Subcutaneous abdominal adipose tissue (tissue), 5 donors: ENCODE results near the gene TUBGCP5.
"Not testable (repeated sequence)": the region's sequence is repeated elsewhere in the genome, so short reads cannot be mapped to it uniquely, and the experiment has no call there.

Experiments
- H3K27ac ChIP-seq: one replicate; pipeline ENCODE4 v1.7.0; 2013; ENCODE audit warnings: low read depth, mild to moderate bottlenecking, inconsistent platforms, low read length, moderate library complexity
- H3K27me3 ChIP-seq, 5 donors: one replicate each; pipeline ENCODE4 v1.7.0; 2013; ENCODE audit warnings: low read length in 5 of 5, inconsistent platforms in 1 of 5; ENCODE audit not compliant: control insufficient read depth in 5 of 5, insufficient read depth in 4 of 5
- H3K36me3 ChIP-seq, 5 donors: one replicate each; pipeline ENCODE4 v1.7.0; 2013; ENCODE audit warnings: low read length in 5 of 5; ENCODE audit not compliant: control insufficient read depth in 5 of 5, insufficient read depth in 5 of 5
- H3K4me1 ChIP-seq, 5 donors: one replicate each; pipeline ENCODE4 v1.7.0; 2013; ENCODE audit warnings: low read length in 5 of 5, mild to moderate bottlenecking in 3 of 5, moderate library complexity in 1 of 5; ENCODE audit not compliant: control insufficient read depth in 5 of 5, insufficient read depth in 5 of 5
- H3K4me3 ChIP-seq, 5 donors: one replicate each; pipeline ENCODE4 v1.7.0; 2013; ENCODE audit warnings: low read length in 5 of 5, low read depth in 1 of 5
- H3K9ac ChIP-seq, 5 donors: one replicate each; pipeline ENCODE4 v1.7.0; 2013; ENCODE audit warnings: low read length in 5 of 5, mild to moderate bottlenecking in 4 of 5, moderate library complexity in 3 of 5
- H3K9me3 ChIP-seq, 5 donors: one replicate each; pipeline ENCODE4 v1.7.0; 2013; ENCODE audit warnings: low read length in 5 of 5; ENCODE audit not compliant: control insufficient read depth in 5 of 5
- donor health status: healthy.
- donor health status: healthy.
- donor health status: healthy.
- donor health status: healthy.
- donor health status: healthy.

TUBGCP5 gene

DNA sequence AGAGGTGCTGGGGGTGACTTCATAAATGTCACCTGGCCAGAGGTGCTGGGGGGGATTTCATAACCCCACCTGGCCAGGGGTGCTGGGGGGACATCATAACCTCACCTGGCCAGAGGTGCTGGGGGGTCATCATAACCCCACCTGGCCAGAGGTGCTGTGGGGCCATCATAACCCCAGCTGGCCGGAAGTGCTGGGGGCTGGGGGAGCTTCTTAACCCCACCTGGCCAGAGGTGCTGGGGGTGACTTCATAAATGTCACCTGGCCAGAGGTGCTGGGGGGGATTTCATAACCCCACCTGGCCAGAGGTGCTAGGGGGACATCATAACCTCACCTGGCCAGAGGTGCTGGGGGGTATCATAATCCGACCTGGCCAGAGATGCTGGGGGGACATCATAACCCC is 4.6 kb upstream of the TUBGCP5 start:
- not testable (repeated sequence) for H3K27me3 ChIP-seq, H3K4me3 ChIP-seq, H3K4me1 ChIP-seq, H3K9me3 ChIP-seq, H3K9ac ChIP-seq, H3K27ac ChIP-seq, H3K36me3 ChIP-seq

DNA sequence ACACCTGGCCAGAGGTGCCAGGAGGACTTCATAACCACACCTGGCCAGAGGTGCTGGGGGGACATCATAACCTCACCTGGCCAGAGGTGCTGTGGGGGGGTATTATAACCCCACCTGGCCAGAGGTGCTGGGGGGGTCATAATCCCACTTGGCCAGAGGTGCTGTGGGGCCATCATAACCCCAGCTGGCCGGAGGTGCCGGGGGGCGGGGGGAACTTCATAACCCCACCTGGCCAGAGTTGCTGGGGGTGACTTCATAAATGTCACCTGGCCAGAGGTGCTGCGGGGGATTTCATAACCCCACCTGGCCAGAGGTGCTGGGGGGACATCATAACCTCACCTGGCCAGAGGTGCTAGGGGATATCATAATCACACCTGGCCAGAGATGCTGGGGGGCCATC is 4.2 kb upstream of the TUBGCP5 start:
- H3K9me3 ChIP-seq, H3K4me3 ChIP-seq, H3K27me3 ChIP-seq, H3K36me3 ChIP-seq, H3K4me1 ChIP-seq, H3K27ac ChIP-seq, H3K9ac ChIP-seq: not testable (repeated sequence)

DNA sequence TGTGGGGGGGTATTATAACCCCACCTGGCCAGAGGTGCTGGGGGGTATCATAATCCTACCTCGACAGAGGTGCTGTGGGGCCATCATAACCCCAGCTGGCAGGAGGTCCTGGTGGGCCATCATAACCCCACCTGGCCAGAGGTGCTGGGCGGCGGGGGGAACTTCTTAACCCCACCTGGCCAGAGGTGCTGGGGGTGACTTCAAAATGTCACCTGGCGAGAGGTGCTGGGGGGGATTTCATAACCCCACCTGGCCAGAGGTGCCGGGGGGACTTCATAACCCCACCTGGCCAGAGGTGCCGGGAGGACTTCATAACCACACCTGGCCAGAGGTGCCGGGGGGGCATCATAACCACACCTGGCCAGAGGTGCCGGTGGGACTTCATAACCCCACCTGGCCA is 2.4 kb upstream of the TUBGCP5 start:
- H3K36me3 ChIP-seq, H3K9ac ChIP-seq, H3K27ac ChIP-seq, H3K4me3 ChIP-seq, H3K9me3 ChIP-seq, H3K27me3 ChIP-seq: not testable (repeated sequence)
- H3K4me1 ChIP-seq = peaks cover 0 to 16% (median 15%) of the 10 kb centered on the region in 5 donors

DNA sequence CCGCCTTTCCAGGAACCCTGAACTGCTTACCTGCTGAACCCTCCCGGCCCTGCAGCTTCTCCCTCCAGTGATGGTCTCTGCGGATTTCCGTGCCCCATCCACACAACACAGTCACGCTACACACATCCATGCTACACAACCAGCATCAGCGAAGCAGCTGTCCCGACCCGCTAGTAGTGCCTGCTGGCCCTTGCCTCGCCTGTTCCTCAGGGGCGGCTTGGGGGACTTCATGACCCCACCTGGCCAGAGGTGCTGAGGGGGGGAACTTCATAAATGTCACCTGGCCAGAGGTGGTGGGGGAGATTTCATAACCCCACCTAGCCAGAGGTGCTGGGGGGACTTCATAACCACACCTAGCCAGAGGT is 530 bp upstream of the TUBGCP5 start:
- Histone ChIP-seq H3K27me3 (no peaks in the 10 kb centered on the region), H3K4me3 (peak overlapping the region; percentile 86 to 99 (median 91)), H3K9ac (peak overlapping the region; percentile 30 to 95 (median 87)), H3K27ac (peak overlapping the region; percentile 35), H3K4me1 (peaks cover 0 to 16% (median 15%) of the 10 kb centered on the region in 5 donors), H3K36me3 (peaks cover 0 to 14% (median 7%) of the 10 kb centered on the region in 5 donors), H3K9me3 (no peaks in the 10 kb centered on the region)

DNA sequence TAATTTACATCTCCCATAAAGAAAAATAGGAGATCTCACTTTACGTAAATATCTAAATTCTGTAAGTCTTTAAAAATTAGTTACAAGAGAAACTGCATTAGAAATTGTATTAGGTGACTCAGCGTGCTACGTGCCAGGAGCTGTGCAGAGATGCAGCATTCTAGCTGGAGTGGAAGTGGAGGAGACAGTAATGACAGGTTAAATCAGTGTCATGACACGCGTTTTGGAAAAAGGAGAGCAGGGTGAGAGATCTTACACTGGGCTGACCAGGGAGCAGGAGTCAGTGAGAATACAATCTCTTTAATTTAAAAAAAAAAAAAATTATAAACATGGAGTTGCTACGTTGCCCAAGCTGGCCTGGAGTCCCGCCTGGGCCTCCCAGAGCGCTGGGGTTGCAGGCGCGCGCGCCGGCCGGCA is 635 bp downstream of the TUBGCP5 start:
- Histone ChIP-seq H3K27me3 (no peaks in the 10 kb centered on the region), H3K36me3 (peaks cover 3 to 24% (median 15%) of the 10 kb centered on the region in 5 donors), H3K9me3 (no peaks in the 10 kb centered on the region), H3K4me3 (peak overlapping the region; percentile 79 to 95 (median 90)), H3K4me1 (peaks cover 0 to 16% (median 15%) of the 10 kb centered on the region in 5 donors), H3K9ac (peak overlapping the region in 4 of 5 donors; percentile 48 to 90 (median 72)), H3K27ac (peak overlapping the region; percentile 30)

DNA sequence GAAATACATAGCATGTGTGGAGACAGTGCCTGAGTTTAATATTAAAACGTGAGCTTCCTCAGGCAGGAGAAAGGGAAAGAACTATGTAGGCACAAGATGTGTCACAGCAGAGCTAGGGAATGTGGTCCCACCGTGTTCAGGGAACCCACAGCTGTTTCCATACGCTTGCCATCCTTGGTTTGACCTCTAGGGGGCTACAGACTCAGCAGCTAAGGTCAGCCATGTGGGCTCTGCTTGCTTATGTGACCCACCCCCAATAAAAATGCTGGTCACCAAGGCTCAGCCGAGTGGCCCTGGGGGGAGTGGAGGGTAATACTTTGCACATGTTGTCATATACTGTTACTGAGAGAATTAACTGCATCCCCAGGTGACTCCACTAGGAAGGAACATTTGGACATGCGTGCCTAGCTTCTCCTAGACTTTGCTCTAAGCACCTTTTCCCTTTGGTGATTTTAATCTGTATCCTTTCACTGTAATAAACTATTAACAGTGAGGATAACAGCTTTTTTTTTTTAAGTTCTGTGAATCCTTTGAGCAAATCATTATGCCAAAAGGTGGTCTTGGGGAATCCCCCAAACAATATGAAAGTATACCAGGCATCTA is 3.3 kb downstream of the TUBGCP5 start:
- Histone ChIP-seq H3K27ac (no peak overlapping the region), H3K27me3 (no peaks in the 10 kb centered on the region), H3K9ac (peak overlapping the region in 1 of 5 donors; percentile 10), H3K4me1 (peaks cover 0 to 16% (median 15%) of the 10 kb centered on the region in 5 donors), H3K4me3 (no peak overlapping the region), H3K36me3 (peaks cover 17 to 48% (median 33%) of the 10 kb centered on the region in 5 donors), H3K9me3 (no peaks in the 10 kb centered on the region)

DNA sequence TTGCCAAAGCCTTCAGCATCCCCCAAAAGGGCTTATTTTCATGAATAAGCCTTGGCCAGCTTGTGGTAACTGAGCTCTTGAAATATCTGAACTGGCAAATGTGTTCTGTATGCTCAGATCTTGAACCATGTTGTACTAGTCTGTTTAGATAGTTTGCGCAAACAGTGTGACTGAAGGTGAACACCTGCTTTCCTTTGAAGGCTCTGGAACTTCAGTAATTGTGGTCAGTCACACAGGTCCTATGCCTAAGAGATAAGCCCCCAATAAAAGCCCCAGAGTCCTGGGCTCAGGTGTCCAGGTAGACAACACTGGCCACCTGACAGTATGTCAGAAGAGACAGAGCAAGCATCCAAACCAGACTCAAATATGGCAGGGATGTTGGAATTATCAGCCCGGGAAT is 5.4 kb downstream of the TUBGCP5 start:
- Histone ChIP-seq H3K9me3 (no peaks in the 10 kb centered on the region), H3K27ac (no peak overlapping the region), H3K27me3 (no peaks in the 10 kb centered on the region), H3K9ac (no peak overlapping the region), H3K36me3 (peaks cover 24 to 66% (median 52%) of the 10 kb centered on the region in 5 donors), H3K4me3 (no peak overlapping the region), H3K4me1 (peaks cover 0 to 10% (median 8%) of the 10 kb centered on the region in 5 donors)

DNA sequence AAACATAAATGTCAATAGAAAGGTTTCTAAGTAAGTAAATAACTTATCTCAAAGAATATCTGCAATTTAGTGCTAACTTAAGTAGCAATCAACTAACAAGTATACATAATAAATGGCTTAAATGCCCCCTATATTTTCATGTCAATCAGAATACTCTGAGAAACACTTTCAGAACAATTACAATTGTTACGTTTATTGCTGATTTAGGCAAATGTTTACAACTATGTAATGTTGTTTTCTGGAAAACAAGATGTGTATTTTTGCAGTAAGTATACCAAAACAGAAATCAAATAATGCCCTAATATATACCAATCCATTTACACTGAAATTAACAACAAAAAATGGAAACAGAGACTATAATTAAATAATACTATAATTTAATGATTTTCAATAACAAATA is 13.2 kb downstream of the TUBGCP5 start:
- Histone ChIP-seq H3K4me1 (no peaks in the 10 kb centered on the region), H3K27me3 (no peaks in the 10 kb centered on the region), H3K36me3 (peaks cover 46 to 97% (median 86%) of the 10 kb centered on the region in 5 donors), H3K27ac (no peak overlapping the region), H3K4me3 (no peak overlapping the region), H3K9me3 (no peaks in the 10 kb centered on the region), H3K9ac (no peak overlapping the region)

DNA sequence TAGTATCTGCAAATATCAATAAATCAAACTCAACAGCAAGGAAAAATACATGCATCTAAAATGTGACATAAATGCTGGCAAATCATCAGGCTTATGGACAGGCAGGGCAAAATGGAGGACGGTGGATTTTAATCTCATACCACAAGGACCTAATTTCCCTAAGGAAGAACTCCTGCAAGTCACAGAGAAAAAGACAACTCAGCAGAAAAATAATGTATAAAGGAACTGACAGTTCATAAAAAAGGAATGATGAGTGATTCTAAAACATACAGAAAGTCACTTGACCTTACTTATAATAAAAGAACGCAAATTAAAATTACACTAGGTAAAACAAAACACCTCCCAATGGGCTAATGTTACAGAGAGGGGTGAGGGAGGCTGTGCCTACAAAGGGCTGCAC is 17.2 kb downstream of the TUBGCP5 start:
- Histone ChIP-seq H3K4me3 (no peak overlapping the region), H3K27me3 (no peaks in the 10 kb centered on the region), H3K36me3 (peaks cover 49 to 92% (median 84%) of the 10 kb centered on the region in 5 donors), H3K9me3 (no peaks in the 10 kb centered on the region), H3K9ac (no peak overlapping the region), H3K4me1 (no peaks in the 10 kb centered on the region), H3K27ac (no peak overlapping the region)

DNA sequence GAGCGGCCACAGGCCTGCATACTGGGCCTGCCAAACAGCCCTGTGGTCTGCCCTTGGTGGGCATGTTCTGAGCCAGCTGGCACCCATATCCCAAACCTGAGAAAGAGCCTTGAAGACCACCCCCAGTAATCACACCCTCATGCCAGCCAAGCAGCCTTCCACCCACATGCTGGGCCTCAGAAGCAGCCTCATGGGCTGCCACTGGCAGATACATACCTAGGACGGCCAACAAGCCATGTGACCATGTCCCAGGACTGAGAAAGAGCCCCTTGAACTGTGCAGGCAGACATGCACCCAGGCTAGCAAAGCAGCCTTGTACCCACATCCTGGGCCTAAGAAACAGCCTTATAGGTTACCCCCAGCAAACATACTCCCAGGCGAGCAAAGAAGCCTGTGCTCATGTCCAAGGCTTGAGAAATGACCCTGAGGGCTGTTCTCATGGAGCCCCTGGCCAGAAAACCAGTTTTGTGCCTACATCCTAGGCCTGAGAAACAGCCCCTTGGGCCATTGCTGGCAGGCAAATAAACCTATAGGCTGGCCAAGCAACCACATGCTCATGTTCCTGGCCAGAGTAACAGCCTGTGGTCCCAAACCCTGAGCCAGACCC is 24.9 kb downstream of the TUBGCP5 start:
- Histone ChIP-seq H3K36me3 (peaks cover 36 to 92% (median 77%) of the 10 kb centered on the region in 5 donors), H3K27ac (no peak overlapping the region), H3K4me1 (no peaks in the 10 kb centered on the region), H3K9me3 (no peaks in the 10 kb centered on the region), H3K27me3 (no peaks in the 10 kb centered on the region), H3K4me3 (no peak overlapping the region), H3K9ac (no peak overlapping the region)
